ENCODE results near the gene TOB2. TPM values are rescaled to one million over a fixed set of nuclear protein-coding genes. Genes with fewer than 3 reads are reported as not detected.
A peak's percentile ranks its signal among the peaks of the same experiment; 100 is the strongest.

The TOB2 gene
- total and polyA plus RNA-seq, 9 of the 15 experiments (the other 6 are each of a cell fraction or from before 2014, with no cell fraction given): 3.3 to 20.5 (median 7.3) TPM

DNA sequence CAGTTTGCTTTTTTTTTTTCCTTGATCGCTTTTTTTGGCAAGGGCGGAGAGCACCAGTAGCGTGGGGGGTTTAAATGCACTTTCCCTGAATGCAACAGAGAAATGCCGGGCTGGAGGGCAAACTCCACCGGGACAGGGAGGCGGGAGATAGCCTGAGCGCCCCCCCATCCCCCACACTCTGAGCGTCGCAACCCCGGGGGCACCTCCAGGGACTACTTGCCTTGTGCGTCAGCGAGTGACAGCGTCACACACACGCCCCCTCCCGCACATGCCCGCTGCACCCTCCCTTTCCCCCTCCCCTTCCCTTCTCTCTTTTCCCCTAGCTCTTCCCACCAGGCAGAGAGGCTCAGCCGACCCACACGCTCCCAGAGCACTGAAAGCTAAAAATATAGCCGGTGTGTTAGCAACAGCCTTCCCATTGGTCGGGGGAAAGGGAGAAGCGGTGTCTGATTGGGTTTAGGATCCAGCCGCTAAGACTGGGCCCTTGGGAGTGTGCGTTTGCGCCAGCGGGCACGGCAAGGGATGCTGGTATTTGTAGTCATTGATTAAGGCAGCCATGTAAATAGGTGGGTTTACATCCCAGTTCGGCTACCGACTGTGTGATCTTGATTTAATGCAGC, 1.7 kb upstream of the TOB2 start (continued):
- TF ChIP-seq, protein P1, sequence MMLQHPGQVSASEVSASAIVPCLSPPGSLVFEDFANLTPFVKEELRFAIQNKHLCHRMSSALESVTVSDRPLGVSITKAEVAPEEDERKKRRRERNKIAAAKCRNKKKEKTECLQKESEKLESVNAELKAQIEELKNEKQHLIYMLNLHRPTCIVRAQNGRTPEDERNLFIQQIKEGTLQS (IDR thresholded peaks at IDR 0.05): peak; percentile 34; the same call in 1 of the 2 replicates
- TF ChIP-seq, protein P1 (CRISPR knock-in tag; conservative IDR thresholded peaks at IDR 0.05): no peak
- TF ChIP-seq ZNF3 (CRISPR knock-in tag; IDR thresholded peaks at IDR 0.05) (no peak), ELF4 (CRISPR knock-in tag; IDR thresholded peaks at IDR 0.05) (no peak), PRMT5 (CRISPR knock-in tag; IDR thresholded peaks at IDR 0.05) (no peak), KLF13 (tag; IDR thresholded peaks at IDR 0.05; ENCODE audit: borderline replicate concordance, low read depth) (no peak; the same call in 1 of the 2 replicates), BCOR (IDR thresholded peaks at IDR 0.05) (0 out of 2 replicates have a peak, but pooled peaks have one; percentile 19), HDAC1 (IDR thresholded peaks at IDR 0.05) (peak in 1 of 2 experiments; percentile 65; a peak in 1 of 4 replicates), NBN (IDR thresholded peaks at IDR 0.05; ENCODE audit: low read depth) (0 out of 2 replicates have a peak, but pooled peaks have one; percentile 51), SMARCE1 (IDR thresholded peaks at IDR 0.05) (peak; percentile 56; the same call in 1 of the 2 replicates), HDAC3 (IDR thresholded peaks at IDR 0.05; ENCODE audit: borderline replicate concordance, partially characterized antibody) (no peak), FOXK1 (CRISPR knock-in tag; IDR thresholded peaks at IDR 0.05; ENCODE audit: borderline replicate concordance) (0 out of 2 replicates have a peak, but pooled peaks have one; percentile 23), ZNF143 (CRISPR knock-in tag; IDR thresholded peaks at IDR 0.05) (peak; percentile 85), BRD4 (IDR thresholded peaks at IDR 0.05) (no peak), SUPT5H (IDR thresholded peaks at IDR 0.05) (peak; percentile 56), TAF1 (IDR thresholded peaks at IDR 0.05; ENCODE audit: control insufficient read depth, extremely low read depth, insufficient read depth, low read length, severe bottlenecking) (peak; percentile 68), HCFC1 (IDR thresholded peaks at IDR 0.05; ENCODE audit: low read depth, low read length) (peak; percentile 90), POLR2H (tag; IDR thresholded peaks at IDR 0.05; ENCODE audit: low read depth) (peak; percentile 40; the same call in 1 of the 2 replicates), ZNF830 (CRISPR knock-in tag; IDR thresholded peaks at IDR 0.05) (no peak)
- TF ChIP-seq, protein P2, sequence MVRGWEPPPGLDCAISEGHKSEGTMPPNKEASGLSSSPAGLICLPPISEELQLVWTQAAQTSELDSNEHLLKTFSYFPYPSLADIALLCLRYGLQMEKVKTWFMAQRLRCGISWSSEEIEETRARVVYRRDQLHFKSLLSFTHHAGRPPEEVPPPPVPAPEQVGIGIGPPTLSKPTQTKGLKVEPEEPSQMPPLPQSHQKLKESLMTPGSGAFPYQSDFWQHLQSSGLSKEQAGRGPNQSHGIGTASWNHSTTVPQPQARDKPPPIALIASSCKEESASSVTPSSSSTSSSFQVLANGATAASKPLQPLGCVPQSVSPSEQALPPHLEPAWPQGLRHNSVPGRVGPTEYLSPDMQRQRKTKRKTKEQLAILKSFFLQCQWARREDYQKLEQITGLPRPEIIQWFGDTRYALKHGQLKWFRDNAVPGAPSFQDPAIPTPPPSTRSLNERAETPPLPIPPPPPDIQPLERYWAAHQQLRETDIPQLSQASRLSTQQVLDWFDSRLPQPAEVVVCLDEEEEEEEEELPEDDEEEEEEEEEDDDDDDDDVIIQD (CRISPR knock-in tag; IDR thresholded peaks at IDR 0.05): no peak
- TF ChIP-seq, protein P3, sequence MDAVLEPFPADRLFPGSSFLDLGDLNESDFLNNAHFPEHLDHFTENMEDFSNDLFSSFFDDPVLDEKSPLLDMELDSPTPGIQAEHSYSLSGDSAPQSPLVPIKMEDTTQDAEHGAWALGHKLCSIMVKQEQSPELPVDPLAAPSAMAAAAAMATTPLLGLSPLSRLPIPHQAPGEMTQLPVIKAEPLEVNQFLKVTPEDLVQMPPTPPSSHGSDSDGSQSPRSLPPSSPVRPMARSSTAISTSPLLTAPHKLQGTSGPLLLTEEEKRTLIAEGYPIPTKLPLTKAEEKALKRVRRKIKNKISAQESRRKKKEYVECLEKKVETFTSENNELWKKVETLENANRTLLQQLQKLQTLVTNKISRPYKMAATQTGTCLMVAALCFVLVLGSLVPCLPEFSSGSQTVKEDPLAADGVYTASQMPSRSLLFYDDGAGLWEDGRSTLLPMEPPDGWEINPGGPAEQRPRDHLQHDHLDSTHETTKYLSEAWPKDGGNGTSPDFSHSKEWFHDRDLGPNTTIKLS (IDR thresholded peaks at IDR 0.05; ENCODE audit: borderline replicate concordance, low read depth): peak; percentile 54; the same call in 1 of the 2 replicates

All from K562 (cell line).